ENCODE results near the gene EEF1AKMT4.
A peak's percentile ranks its signal among the peaks of the same experiment; 100 is the strongest.

EEF1AKMT4 gene

DNA sequence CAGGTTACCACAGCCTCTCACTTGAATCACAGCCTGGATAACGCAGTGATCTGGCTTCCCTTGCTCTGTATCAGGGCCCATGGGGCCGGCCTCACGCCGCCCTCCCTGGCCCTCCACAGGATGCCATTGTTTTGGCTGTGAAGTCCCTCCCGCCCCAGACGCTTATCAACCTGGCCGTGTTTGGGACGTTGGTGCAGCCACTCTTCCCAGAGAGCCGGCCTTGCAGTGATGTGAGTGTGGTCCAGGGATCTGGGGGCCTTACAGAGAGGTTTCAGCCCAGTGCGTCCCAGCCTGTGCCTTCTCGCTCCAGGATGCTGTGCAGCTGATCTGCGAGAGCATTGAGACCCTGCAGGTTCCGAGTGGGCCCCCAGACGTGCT lies 13.4 kb upstream of the EEF1AKMT4 start:
- DNase-seq (ENCODE audit: low spot score): no peak

DNA sequence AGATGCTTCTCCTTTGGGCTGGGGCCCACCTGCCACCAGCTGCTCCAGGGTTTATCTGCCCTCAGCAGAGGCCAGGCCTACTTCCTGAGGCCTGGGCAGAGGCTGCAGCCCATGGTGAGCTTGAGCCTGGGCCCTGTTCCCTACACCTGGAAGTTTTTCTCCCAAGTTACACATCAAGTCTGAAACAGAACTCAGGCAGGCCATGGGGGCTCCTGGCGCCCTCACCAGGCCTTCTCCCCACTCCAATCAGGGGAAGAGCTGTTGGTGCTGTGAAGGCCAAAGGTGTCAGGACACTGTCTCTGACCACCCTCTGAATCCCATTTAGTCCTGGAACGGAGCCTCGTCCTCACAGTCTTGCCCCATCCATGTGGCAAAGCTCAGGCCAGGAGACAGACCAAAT lies 12.8 kb upstream of the EEF1AKMT4 start:
- DNase-seq (ENCODE audit: low spot score): no peak

DNA sequence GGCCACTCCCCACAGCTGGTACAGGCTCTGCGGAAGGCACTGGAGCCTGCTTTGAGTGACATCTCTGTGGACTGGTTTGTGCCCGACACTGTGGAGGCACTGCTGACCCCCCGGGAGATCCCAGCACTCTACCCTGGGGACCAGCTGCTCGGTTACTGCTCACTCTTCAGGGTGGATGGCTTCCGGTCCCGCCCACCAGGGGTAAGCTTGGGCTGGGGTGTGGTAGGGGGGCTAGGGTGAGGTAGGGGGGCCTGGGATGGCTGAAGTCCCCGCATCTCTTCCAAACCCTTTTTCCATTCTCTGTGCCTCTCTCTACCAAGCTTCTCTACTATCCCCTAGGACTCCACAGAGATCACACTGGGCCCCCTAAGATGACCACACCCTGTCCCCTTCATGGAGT lies 12.3 kb upstream of the EEF1AKMT4 start:
- no peak for DNase-seq (ENCODE audit: low spot score)

DNA sequence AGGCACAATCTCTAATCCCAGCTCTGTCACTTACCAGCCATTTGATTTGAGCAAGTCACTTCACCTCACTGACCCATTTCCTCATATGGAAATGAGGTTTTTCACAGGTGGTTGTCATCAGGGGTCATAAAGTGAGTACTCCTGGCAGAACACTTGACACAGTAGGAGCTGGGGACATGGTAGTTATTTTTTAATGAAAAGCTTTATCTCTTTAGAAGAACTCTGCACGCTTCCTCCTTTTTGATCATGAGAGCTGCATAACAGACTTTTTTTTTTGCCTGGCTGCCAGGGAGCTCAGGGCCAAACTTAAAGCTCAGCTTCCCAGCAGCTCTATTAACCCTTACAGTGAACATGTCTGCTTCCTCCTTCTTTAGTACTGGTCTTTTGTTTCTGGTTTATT lies 11.7 kb upstream of the EEF1AKMT4 start:
- DNase-seq (ENCODE audit: low spot score): no peak

DNA sequence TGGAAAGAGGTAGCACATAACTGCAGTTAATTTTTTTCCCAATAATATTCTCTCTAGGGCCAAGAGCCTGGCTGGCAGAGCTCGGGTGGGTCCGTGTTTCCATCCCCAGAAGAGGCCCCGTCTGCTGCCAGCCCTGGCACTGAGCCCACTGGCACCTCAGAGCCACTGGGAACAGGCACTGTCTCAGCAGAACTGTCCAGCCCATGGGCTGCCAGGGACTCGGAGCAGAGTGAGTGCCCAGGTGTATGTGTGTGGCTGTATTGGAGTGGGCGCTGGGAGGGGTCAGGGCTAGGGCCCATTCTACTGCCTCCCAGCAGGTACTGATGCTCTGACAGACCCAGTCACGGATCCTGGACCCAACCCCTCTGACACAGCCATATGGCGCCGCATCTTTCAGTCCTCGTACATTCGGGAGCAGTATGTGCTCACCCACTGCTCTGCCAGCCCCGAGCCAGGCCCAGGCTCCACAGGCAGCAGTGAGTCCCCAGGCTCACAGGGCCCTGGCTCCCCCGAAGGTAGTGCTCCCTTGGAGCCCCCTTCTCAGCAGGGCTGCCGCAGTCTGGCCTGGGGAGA lies 11.1 kb upstream of the EEF1AKMT4 start:
- DNase-seq (ENCODE audit: low spot score): no peak

DNA sequence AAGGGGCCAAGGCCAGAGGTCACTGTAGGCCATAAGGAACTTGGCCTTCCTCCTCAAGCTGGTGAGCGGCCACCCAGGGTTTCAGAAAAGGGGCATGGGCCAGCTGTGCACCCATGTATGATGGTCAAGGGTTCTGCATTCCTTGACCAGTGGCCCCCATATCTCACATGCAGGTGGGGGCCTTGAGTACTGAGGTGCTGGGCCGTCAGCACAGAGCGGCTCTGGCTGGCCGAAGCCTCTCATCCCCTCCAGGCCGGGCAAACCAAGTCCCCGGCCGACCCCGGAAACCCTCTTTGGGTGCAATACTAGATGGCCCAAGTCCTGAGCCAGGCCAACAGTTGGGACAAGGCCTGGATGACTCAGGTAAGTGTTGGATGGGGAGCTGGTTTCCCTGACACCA lies 10.3 kb upstream of the EEF1AKMT4 start:
- no peak for DNase-seq (ENCODE audit: low spot score)

DNA sequence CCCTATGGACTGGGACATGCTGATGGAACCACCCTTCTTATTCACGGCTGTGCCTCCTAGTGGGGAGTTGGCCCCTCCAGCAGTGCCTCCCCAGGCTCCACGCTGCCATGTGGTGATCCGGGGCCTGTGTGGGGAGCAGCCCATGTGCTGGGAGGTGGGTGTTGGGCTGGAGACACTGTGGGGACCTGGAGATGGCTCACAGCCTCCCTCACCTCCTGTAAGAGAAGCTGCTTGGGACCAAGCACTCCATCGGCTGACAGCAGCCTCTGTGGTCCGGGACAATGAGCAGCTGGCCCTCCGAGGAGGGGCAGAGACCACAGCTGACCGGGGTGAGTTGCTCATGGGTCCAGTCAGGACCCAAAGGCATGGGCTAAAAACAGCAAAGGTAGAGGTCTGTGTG lies 9.8 kb upstream of the EEF1AKMT4 start:
- no peak for DNase-seq (ENCODE audit: low spot score)

DNA sequence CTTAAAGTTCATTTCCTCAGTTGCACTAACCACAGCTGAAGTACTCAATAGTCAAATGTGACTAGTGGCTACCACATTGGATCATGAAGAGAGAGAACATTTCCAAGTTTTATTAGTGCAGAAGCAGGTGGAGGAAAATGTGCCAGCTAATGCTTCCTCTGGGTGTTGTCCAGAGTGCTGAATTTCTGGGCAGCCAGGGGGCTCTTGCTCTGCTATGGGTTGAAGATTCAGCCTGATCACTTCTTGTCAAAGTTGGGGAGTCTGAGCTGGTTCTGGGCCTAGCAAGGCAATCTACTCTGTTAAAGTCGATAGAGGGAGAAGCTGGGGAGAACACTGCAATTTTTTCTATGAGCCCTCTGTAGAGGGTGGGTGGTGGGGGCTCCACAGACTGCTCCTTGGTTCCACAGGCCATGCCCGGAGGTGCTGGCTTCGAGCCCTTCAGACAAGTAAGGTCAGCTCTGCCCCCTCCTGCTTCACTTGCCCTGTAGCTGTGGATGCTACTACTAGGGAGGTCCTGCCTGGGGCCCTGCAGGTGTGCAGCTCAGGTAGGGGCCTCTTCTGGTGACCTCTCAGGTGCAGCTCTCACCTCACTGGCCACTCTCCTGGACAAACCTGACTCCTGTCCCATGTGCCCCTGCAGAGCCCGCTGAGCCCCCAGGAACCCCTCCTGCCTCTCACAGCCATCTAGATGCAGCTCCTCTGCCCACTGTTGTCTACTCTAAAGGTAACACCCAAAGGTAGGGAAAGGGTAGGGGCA lies 8.9 kb upstream of the EEF1AKMT4 start:
- DNase-seq (ENCODE audit: low spot score): no peak

DNA sequence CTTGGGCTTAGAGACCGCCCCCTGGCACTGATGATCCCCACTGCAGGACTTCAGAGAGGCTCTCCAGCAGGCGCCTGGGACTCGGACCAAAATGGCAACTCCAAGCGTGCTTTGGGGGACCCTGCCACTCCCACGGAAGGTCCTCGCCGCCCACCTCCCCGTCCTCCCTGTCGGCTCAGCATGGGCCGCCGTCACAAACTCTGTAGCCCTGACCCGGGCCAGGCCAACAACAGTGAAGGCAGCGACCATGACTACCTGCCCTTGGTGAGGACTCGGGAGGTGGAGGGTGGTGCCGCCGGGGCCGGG lies 8.4 kb upstream of the EEF1AKMT4 start:
- no peak for DNase-seq (ENCODE audit: low spot score)

DNA sequence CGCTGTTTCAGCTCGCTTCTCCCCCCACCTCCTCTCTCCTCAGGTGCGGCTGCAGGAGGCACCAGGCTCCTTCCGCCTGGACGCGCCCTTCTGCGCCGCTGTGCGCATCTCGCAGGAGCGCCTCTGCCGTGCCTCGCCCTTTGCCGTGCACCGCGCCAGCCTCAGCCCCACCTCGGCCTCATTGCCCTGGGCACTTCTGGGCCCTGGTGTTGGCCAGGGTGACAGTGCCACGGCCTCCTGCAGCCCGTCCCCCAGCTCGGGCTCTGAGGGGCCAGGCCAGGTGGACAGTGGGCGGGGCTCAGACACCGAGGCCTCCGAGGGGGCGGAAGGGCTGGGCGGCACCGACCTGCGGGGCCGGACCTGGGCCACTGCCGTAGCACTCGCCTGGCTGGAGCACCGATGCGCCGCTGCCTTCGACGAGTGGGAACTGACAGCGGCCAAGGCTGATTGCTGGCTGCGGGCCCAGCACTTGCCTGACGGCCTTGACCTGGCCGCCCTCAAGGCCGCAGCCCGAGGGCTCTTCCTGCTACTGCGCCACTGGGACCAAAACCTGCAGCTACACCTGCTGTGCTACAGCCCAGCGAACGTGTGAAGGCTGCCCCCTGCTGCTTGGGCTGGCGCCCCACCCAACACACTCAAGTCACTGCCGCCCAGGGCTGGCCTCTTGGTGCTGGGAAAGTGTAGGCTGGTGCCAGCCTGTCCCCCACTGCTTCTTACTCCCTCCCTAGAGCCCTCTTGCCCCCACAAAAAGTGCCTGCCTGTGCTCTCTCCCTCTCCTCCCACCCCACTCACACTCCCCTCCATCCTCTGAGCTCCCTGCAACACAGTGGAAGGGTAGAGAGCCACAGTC lies 7.8 kb upstream of the EEF1AKMT4 start:
- DNase-seq (ENCODE audit: low spot score): no peak

DNA sequence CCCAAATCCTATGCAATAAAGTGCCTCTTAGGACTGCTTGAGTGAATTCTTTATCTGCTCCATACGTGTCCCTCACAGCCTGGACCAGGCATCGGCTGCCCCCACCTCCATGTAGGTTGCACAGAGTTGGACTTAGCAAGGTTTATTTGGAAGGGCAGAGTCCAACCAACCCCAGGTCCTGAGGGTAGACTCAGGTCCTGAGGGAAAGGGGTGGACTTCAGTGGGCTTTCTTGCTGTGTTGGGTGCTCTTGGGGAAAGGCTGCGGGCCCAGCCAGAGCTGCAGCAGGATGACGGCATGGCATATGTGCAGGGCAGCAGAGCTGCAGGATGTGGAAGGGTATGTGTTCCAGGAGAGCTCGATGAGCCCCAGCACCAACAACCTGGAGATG lies 7.2 kb upstream of the EEF1AKMT4 start:
- DNase-seq (ENCODE audit: low spot score): no peak

DNA sequence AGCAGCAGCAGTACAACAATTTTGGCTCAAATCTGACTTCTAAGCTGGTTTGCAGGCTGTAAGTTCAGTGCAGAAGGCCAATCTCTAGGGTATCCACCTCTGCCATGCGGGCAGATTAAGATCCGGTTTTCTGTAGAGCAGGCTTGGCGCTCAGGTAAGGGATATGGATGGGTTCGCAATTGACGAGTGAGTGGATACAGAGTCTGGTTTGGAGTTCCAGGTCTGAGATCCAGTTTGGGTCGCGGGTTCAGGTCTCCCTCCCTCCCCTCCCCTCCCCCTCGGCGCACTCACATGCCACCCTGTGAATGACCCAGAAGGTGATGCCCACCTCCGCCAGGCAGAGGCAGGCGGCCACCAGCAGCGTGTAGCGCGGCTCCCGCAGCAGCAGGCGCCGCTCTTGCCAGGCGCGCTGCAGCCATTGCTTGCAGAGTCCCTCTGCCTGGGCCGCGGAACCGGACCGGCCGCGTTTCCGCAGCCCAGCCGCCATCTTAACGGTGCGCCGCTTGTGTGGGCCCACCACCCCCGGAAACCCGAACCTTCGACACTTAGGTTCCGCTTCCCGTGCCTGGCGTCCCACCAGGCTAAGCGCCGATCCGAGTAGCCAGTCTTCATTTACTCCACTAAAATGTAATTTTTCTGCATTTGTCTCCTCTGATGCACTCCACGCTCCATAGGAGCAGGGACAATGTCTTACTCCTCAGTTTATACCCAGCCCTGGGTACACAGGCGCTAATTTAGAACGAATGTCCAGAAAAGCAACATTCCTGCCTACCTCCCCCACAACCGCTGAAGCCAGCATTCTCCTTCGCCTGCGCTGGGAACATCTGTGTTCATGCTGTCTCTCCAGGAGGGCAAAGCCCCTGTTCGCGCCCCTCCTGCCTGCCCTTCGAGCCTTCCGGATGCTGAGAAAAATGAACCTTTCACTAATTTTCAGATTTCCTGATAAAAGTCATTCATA lies 739 bp upstream of the EEF1AKMT4 start, which contains the start of gene ALG3:
TSS of gene ALG3 (minus strand) at position 509 of the 958 bp plus-strand sequence. CDS start at position 487, 22 bp downstream.
- peak; percentile 61 for DNase-seq (ENCODE audit: low spot score)

DNA sequence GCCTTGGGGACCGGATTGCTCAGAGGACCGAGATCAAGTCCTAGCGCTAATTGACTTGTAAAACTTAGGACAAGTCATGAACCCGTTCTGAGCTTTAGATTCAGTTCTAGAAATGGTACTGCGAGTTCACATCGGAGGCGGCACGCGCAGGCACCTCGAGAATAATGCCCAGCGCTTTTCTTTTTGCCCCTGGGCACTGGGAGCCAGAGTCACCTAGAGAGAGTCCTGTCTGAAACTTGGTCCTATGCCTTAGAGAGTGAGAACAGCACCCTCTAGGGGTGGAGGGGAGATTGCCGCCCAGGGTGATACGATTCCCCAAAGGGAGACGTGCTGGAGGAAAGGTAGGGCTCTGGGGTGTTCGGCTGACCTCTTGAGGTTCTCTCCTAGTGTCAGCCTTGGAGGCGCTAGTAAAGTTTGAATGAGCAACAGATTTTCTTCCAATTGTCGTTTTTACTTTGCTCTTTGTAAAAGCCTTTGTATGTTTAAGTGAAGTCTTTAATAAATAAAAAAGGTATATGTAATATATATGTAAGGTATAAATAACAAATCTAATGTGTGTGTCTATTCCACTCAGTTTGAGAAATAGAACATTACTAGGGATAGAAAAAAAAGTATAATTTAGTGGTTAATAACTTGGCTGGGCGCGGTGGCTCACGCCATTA lies 826 bp downstream of the EEF1AKMT4 start:
- DNase-seq (ENCODE audit: low spot score): peak; percentile 93

DNA sequence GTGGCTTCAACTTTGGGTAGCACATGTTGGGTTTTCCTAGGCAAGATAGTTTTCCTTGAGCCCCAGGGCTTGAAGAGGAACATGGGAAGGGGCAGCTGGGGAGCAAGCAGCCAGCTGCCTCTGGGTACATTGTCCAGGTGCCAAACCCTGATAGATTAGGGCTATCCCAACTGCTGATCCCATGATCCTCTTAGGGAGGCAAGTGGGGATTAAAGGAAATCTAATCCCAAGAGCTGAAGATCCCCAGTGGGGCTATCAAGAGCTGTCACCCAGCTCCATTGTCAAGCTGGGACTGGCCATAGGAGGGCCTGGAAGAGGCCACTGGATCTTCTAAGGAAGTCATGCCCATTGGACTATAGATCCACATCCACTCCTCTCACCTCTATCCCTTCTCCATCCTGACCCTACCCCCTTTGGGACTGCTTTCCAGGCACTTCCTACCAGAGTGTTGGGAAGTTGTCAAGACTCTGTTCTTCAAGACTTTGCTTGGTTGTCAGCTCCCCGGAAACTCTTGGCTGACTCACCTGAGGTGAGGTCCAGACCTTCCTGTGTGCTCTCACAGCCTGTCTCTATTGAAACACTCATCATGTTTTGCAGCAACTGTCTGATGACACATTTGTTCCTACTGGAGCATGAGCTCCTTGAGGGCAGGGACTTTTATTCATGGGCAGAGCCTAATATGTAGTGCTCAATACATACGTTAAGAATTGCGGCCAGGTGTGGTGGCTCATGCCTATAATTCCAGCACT lies 6.0 kb downstream of the EEF1AKMT4 start:
- no peak for DNase-seq (ENCODE audit: low spot score)

DNA sequence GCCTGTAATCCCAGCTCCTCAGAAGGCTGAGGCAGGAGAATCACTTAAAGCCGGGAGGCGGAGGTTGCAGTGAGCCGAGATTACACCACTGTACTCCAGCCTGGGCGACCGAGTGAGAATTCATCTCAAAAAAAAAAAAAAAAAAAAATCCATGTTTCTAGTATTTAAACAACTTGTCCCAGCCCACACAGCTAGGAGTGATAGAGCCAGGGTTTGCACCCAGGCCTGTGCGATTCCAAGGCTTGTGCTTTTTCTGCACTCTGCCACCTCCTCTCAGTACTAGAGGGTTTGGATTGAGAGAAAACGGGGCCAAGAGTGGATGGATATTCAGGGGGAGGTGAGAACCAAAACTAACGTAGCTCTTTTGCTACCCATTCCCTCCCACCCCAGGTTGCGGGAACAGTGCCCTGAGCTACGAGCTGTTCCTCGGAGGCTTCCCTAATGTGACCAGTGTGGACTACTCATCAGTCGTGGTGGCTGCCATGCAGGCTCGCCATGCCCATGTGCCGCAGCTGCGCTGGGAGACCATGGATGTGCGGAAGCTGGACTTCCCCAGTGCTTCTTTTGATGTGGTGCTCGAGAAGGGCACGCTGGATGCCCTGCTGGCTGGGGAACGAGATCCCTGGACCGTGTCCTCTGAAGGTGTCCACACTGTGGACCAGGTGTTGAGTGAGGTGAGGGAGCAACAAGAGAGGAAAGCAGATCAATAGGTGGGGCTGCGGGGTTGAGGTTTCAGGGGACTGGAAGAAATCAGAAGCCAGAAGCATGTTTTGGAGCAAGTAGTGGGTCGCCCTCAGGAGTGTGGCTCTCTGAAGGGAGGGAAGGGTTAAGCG lies 7.8 kb downstream of the EEF1AKMT4 start:
- DNase-seq (ENCODE audit: low spot score): no peak

DNA sequence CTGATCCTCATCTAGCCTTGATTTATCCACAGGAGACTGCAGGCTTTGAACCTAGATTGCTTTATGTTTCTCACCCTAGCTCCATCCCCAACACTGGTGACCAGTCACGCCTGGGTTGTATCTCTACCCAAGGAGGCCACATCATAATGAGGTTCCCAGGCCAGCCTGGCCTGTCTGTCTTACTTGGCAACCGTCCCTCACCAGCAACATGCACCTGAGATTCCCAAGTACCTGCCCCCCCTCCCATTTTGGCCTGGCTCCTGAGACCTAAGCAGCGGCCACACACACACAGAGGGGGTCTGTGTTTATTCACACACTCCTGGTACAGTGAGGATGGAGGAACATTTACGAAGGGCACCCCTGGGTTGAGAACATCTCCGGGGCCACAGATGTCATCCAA lies 9.5 kb downstream of the EEF1AKMT4 start:
- DNase-seq (ENCODE audit: low spot score): no peak

DNA sequence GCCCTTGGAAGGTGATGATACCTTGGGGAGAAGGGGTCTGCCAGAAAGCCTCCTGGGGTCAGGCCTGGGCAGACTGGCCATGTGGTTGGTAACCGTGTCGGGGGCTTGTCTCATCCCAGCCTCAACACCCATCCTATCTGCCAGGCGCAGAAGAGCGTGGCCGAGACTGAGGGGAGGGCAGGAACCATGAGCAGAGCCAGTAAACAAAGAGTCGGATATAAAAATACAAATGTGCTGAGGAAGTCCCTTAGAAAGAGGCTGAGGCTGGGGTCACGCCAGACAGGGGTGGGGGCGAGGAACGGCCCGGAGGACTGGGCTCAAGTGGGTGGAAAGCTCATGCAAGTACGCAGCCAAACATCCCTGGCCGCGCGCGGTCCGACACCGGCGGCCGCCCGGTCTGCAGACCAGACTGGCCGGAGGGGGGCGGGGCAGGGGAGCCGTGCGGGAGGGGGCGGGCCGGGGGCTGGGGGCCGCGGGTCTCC lies 10.0 kb downstream of the EEF1AKMT4 start:
- DNase-seq (ENCODE audit: low spot score): no peak

DNA sequence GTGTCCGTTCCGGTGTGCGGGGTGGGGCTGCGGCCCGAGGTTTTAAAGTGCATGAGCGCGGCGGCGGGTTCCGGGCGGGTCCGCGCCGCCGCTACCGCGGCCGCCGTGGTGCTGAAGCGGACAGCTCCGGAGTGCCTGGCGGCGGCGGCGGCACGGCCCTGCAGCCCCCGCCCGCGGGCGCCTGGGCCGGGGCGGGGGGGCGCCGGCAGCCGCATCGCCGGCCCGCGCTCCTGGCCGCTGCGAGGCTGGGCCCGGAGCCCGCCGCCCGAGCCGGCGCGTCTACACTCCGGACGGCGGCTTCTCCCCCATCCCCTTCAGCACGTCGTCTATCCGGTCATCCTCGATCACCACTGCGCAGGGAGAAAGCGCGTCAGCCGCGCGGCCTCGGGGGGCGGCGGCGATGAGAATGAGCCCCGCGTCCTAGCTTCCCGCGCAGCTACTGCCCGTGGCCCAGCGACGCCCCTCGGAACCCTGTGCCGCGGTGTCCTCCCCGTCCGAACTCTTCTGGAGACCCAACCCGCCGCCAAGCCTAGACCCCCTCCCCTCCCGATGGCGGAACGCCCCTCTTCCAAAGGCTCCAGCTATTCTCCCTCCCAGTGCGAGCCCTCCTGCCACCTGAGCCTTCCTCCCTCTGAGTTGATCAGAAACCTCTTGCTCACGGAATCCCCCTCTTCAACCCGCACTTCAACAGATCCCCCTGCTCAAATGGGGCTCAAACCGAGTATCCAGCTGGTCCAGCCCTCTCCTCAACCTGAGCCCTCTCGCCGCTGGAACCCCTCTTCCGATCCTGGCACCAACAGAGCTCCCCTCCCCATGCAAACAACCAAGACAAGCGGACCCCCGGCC lies 10.6 kb downstream of the EEF1AKMT4 start:
- DNase-seq (ENCODE audit: low spot score): no peak

Data from pons (tissue), 1 donor.